Measurements from ENCODE around the gene CRK.
A peak's percentile ranks its signal among the peaks of the same experiment; 100 is the strongest.
"Not testable (repeated sequence)": the region's sequence is repeated elsewhere in the genome, so short reads cannot be mapped to it uniquely, and the experiment has no call there.

Gene CRK

DNA sequence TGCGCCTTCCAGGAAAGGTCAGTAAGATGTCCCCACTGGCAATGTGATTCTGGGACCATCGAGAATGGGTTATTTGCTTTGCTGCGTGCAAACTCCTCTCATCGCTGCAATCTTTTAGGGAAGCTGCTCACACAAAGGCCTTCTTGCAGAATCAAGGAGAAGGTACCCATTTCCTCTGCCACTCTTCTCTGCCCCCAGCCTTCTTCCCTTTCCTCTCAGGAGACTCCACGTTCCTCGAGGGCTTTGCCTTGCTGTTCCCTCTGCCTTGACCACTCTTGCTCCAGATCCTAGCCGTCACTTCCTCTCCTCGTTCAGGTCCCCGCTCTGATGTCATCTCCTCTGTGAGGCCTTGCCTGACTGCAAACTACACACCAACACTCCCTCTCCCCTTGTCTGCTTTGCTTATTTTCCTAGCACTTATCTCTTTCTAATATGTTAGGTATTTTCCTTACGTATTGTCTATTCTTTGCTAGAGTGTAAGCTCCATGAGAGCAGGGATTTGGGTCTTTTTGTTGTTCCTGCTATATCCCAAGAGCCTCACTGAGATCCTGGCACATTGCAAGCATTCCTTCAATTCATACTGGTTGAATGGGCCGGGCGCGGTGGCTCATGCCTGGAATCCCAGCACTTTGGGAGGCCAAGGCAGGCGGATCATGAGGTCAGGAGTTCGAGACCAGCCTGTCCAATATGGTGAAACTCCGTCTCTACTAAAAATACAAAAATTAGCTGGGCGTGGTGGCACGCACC, 5.3 kb upstream of the CRK start:
- H3K4me1 ChIP-seq (ENCODE audit: control insufficient read depth, insufficient read depth, low read length) = no peaks in the 10 kb centered on the region; the same call in 1 of the 2 replicates
- H3K4me3 ChIP-seq (ENCODE audit: low read depth, low read length) = no peak overlapping the region
- no peak overlapping the region for H3K9ac ChIP-seq (ENCODE audit: low read length)
- H3K9me3 ChIP-seq (ENCODE audit: control insufficient read depth, insufficient read depth, low read depth, low read length) = no peaks in the 10 kb centered on the region
- H3K36me3 ChIP-seq (ENCODE audit: control insufficient read depth, insufficient read depth, low read length) = peaks cover 24% of the 10 kb centered on the region
- no peak overlapping the region for H3K27ac ChIP-seq (ENCODE audit: low read depth, low read length)
- no peaks in the 10 kb centered on the region for H3K27me3 ChIP-seq (ENCODE audit: control insufficient read depth, insufficient read depth, low read length)

DNA sequence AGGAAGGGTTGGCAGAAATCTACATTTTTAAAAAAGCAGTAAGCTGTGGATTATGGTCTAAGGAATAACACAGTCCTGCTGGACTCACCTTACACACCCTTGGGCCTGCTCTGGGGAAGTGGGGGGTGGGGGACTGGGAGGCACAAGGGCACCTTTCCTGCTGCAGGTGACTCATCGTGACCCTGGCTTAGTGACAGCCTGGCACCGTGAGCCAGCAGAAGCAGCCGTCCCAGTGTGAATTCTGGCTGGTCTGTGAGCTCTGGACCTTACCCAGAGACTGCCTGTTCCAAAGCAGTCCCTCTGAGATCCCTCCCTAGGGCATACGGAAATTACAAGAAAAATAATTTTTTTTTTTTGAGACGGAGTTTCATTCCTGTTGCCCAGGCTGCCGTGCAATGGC, 4.2 kb upstream of the CRK start:
- peaks cover 13% of the 10 kb centered on the region for H3K36me3 ChIP-seq (ENCODE audit: control insufficient read depth, insufficient read depth, low read length)
- H3K4me1 ChIP-seq (ENCODE audit: control insufficient read depth, insufficient read depth, low read length) = no peaks in the 10 kb centered on the region; the same call in 1 of the 2 replicates
- no peaks in the 10 kb centered on the region for H3K27me3 ChIP-seq (ENCODE audit: control insufficient read depth, insufficient read depth, low read length)
- no peak overlapping the region for H3K9ac ChIP-seq (ENCODE audit: low read length)
- no peak overlapping the region for H3K27ac ChIP-seq (ENCODE audit: low read depth, low read length)
- H3K9me3 ChIP-seq (ENCODE audit: control insufficient read depth, insufficient read depth, low read depth, low read length) = no peaks in the 10 kb centered on the region
- H3K4me3 ChIP-seq (ENCODE audit: low read depth, low read length) = no peak overlapping the region

DNA sequence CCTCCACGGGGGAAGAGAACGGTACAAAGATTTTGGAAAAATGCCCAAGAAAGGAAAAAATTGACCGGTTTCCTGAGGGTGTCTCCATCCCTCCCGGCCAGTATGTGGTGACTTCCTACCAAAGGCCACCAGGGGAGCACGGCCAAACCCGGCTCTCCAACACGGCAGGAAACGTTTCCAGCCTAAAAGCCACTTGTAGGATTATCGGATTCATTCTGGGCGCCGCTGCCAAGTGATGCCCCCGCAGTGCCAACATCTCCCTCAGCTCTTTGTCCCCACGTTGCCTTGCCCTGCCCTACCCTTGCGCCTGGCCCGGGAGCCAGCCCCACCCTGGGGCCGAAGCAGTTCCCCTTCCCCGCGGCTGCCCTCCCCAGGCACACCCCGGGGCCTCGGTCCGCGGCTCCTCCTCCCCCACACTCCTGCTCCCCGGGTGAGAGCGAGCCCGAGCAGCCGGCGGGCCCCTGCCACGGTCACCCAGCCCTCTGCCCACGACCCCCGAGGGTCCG, 688 bp downstream of the CRK start:
- peaks cover 12% of the 10 kb centered on the region for H3K36me3 ChIP-seq (ENCODE audit: control insufficient read depth, insufficient read depth, low read length)
- peak overlapping the region; percentile 97 for H3K27ac ChIP-seq (ENCODE audit: low read depth, low read length)
- no peaks in the 10 kb centered on the region for H3K9me3 ChIP-seq (ENCODE audit: control insufficient read depth, insufficient read depth, low read depth, low read length)
- peak overlapping the region; percentile 84 for H3K4me3 ChIP-seq (ENCODE audit: low read depth, low read length)
- peak overlapping the region; percentile 99 for H3K9ac ChIP-seq (ENCODE audit: low read length)
- H3K27me3 ChIP-seq (ENCODE audit: control insufficient read depth, insufficient read depth, low read length) = no peaks in the 10 kb centered on the region
- peaks cover 5% of the 10 kb centered on the region for H3K4me1 ChIP-seq (ENCODE audit: control insufficient read depth, insufficient read depth, low read length)

DNA sequence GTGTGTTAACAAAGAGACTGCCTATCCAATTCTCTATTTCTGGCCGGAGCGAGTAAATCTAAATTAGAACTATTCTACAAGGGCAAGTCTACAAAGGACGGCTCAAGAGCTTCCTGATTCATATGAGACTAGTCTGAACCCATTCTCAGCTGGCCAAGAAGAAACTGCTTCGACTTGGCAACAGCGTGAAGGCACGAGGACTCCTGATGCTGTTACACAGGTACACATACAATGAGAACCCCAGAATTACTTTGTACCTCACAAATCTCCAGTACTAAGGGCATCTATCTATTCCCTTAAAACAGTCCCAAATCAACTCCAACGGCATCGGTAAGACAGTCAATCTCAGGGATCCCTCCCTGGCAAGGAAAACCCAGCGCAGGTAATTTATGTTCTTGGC, 1.5 kb downstream of the CRK start:
- Histone ChIP-seq H3K9me3 (ENCODE audit: control insufficient read depth, insufficient read depth, low read depth, low read length) (no peaks in the 10 kb centered on the region), H3K4me3 (ENCODE audit: low read depth, low read length) (peak overlapping the region; percentile 84), H3K27ac (ENCODE audit: low read depth, low read length) (no peak overlapping the region), H3K4me1 (ENCODE audit: control insufficient read depth, insufficient read depth, low read length) (peaks cover 5% of the 10 kb centered on the region), H3K36me3 (ENCODE audit: control insufficient read depth, insufficient read depth, low read length) (peaks cover 12% of the 10 kb centered on the region), H3K9ac (ENCODE audit: low read length) (peak overlapping the region; percentile 99), H3K27me3 (ENCODE audit: control insufficient read depth, insufficient read depth, low read length) (no peaks in the 10 kb centered on the region)

DNA sequence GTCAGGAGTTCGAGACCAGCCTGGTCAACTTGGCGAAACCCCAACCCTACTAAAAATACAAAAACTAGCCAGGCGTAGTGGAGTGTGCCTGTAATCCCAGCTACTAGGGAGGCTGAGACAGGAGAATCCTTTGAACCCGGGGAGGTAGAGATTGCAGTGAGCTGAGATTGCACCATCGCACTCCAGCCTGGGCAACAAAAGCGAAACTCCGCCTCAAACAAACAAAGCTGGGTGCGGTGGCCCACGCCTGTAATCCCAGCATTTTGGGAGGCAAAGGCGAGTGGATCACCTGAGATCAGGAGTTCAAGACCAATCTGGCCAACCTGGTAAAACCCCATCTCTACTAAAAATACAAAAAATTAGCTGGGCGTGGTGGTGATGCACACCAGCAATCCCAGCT, 2.3 kb downstream of the CRK start:
- not testable (repeated sequence) for H3K9ac ChIP-seq (ENCODE audit: low read length)
- peaks cover 12% of the 10 kb centered on the region for H3K36me3 ChIP-seq (ENCODE audit: control insufficient read depth, insufficient read depth, low read length)

DNA sequence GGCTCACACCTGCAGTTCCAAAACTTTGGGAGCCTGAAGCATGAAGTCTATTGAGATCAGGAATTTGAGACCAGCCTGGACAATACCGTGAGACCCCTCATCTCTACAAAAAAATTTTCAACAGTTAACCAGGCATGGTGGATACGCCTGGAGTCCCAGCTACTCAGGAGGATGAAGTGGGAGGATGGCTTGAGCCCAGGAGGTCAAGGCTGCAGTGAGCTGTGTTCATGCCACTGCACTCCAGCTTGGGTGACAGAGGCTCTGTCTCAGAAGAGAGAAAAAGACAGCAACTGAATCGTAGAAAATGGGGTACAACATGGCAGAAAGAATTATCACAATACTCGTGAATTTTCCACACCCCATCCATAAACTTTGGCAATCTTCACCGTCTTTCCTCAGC, 3.2 kb downstream of the CRK start:
- Histone ChIP-seq H3K4me3 (ENCODE audit: low read depth, low read length) (no peak overlapping the region), H3K9me3 (ENCODE audit: control insufficient read depth, insufficient read depth, low read depth, low read length) (no peaks in the 10 kb centered on the region), H3K9ac (ENCODE audit: low read length) (no peak overlapping the region), H3K36me3 (ENCODE audit: control insufficient read depth, insufficient read depth, low read length) (peaks cover 12% of the 10 kb centered on the region), H3K27me3 (ENCODE audit: control insufficient read depth, insufficient read depth, low read length) (no peaks in the 10 kb centered on the region), H3K4me1 (ENCODE audit: control insufficient read depth, insufficient read depth, low read length) (peaks cover 5% of the 10 kb centered on the region), H3K27ac (ENCODE audit: low read depth, low read length) (no peak overlapping the region)

More for the DNA sequence above, 2.3 kb downstream of the CRK start:
- not testable (repeated sequence) for H3K27ac ChIP-seq (ENCODE audit: low read depth, low read length); H3K4me1 ChIP-seq (ENCODE audit: control insufficient read depth, insufficient read depth, low read length); H3K4me3 ChIP-seq (ENCODE audit: low read depth, low read length); H3K9me3 ChIP-seq (ENCODE audit: control insufficient read depth, insufficient read depth, low read depth, low read length); H3K27me3 ChIP-seq (ENCODE audit: control insufficient read depth, insufficient read depth, low read length)

DNA sequence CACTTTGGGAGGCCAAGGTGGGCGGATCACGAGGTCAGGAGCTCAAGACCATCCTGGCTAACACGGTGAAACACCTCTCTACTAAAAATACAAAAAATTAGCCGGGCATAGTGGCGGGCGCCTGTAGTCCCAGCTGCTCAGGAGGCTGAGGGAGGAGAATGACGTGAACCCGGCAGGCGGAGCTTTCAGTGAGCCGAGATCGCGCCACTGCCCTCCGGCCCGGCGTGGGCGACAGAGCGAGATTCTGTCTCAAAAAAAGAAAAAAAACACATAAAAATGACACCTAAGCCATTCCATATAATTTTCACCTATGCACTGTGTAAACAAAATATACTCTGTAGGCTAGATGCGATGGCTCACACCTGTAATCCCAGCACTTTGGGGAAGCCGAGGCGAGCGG, 5.8 kb downstream of the CRK start:
- not testable (repeated sequence) for H3K4me3 ChIP-seq (ENCODE audit: low read depth, low read length); H3K4me1 ChIP-seq (ENCODE audit: control insufficient read depth, insufficient read depth, low read length); H3K27ac ChIP-seq (ENCODE audit: low read depth, low read length); H3K27me3 ChIP-seq (ENCODE audit: control insufficient read depth, insufficient read depth, low read length); H3K9ac ChIP-seq (ENCODE audit: low read length); H3K9me3 ChIP-seq (ENCODE audit: control insufficient read depth, insufficient read depth, low read depth, low read length)
- peaks cover 20% of the 10 kb centered on the region for H3K36me3 ChIP-seq (ENCODE audit: control insufficient read depth, insufficient read depth, low read length)

DNA sequence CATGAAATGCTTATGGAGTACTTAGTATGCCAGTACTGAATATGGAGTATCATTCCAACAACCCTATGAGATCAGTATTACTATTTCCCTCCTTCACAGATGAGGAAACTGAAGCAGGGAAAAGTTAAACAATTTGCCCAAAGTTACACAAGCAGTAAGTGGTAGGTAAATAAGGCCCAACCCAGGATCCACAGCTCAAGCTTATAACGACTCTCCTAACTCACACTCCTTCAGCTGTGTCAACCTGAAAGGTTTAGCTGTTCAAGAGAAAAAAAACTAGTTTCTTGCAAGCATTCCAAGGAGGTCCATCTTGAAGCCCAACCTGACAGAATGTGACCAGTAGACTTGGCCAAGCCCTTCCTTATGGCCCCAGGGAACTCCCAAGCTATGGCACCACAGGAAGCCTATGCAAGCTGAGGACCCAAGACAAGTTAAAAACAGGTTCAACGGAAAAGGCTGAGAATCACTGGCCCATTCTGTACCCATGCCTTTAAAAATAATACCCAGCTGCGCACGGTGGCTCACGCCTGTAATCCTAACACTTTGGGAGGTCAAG, 6.5 kb downstream of the CRK start:
- Histone ChIP-seq H3K4me3 (ENCODE audit: low read depth, low read length) (no peak overlapping the region), H3K4me1 (ENCODE audit: control insufficient read depth, insufficient read depth, low read length) (peaks cover 3% of the 10 kb centered on the region), H3K36me3 (ENCODE audit: control insufficient read depth, insufficient read depth, low read length) (peaks cover 20% of the 10 kb centered on the region), H3K27ac (ENCODE audit: low read depth, low read length) (no peak overlapping the region), H3K9me3 (ENCODE audit: control insufficient read depth, insufficient read depth, low read depth, low read length) (no peaks in the 10 kb centered on the region), H3K27me3 (ENCODE audit: control insufficient read depth, insufficient read depth, low read length) (no peaks in the 10 kb centered on the region), H3K9ac (ENCODE audit: low read length) (no peak overlapping the region)

DNA sequence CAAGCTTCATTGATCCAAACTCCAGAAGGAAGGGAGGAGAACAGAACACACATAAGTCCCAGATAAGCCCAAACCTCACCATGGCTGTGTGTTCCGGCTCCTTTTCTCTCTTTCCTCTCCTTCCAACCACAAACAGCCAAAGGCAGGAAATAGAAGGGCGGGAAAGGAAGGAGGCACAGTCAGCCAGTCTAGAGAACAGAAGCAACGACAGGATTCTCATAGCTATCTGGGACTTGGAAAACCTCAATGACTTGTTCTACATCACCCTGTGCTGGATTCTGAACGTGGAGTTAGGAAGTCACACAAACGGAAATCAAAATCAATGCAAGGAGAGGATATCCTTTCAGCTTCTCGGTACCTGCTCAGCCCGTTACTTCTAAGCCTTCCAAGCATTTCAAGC, 9.0 kb downstream of the CRK start:
- no peaks in the 10 kb centered on the region for H3K4me1 ChIP-seq (ENCODE audit: control insufficient read depth, insufficient read depth, low read length)
- H3K36me3 ChIP-seq (ENCODE audit: control insufficient read depth, insufficient read depth, low read length) = peaks cover 11% of the 10 kb centered on the region; the same call in 1 of the 2 replicates
- H3K9me3 ChIP-seq (ENCODE audit: control insufficient read depth, insufficient read depth, low read depth, low read length) = no peaks in the 10 kb centered on the region
- H3K27me3 ChIP-seq (ENCODE audit: control insufficient read depth, insufficient read depth, low read length) = no peaks in the 10 kb centered on the region
- H3K4me3 ChIP-seq (ENCODE audit: low read depth, low read length) = no peak overlapping the region
- no peak overlapping the region for H3K27ac ChIP-seq (ENCODE audit: low read depth, low read length)
- no peak overlapping the region for H3K9ac ChIP-seq (ENCODE audit: low read length)

DNA sequence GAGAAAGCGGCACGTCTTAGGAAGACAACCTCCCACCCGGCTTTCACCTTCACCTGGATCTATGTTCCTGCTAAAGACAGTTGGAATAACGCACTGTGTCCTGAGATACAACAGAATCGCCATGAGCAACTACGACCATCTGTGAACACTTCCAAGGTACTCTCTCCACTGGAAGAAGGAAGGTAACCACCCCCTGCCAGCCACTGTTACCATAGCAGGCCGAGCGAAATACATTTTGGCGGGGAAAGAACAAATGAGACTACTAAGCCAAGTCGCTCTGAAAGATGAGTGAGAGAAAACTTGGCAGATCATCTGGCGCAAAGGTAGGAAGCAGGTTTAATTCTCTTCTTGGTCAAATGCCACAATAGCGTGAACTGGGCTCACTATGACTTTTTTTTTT, 9.8 kb downstream of the CRK start:
- H3K27ac ChIP-seq (ENCODE audit: low read depth, low read length) = no peak overlapping the region
- H3K9me3 ChIP-seq (ENCODE audit: control insufficient read depth, insufficient read depth, low read depth, low read length) = no peaks in the 10 kb centered on the region
- H3K27me3 ChIP-seq (ENCODE audit: control insufficient read depth, insufficient read depth, low read length) = no peaks in the 10 kb centered on the region
- no peak overlapping the region for H3K4me3 ChIP-seq (ENCODE audit: low read depth, low read length)
- H3K9ac ChIP-seq (ENCODE audit: low read length) = no peak overlapping the region
- no peaks in the 10 kb centered on the region for H3K4me1 ChIP-seq (ENCODE audit: control insufficient read depth, insufficient read depth, low read length)
- H3K36me3 ChIP-seq (ENCODE audit: control insufficient read depth, insufficient read depth, low read length) = peaks cover 8% of the 10 kb centered on the region; the same call in 1 of the 2 replicates

DNA sequence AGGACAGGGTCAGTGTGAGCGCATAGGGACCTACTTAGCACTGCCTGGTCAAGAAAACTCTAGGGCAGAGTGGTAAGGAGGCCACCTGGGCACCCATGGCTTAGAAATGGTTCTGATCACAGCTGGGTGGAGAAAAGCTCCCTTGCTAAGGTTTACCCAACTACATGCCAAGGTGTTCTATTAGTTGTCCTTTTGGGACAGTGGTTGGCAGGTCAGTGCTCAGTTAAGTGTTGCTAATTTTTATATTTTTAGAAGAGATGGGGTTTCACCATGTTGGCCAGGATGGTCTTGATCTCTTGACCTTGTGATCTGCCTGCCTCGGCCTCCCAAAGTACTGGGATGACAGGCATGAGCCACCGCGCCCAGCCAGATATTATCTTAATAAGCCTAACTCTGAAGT, 10.3 kb downstream of the CRK start:
- H3K9ac ChIP-seq (ENCODE audit: low read length); H3K4me1 ChIP-seq (ENCODE audit: control insufficient read depth, insufficient read depth, low read length); H3K4me3 ChIP-seq (ENCODE audit: low read depth, low read length); H3K27me3 ChIP-seq (ENCODE audit: control insufficient read depth, insufficient read depth, low read length); H3K9me3 ChIP-seq (ENCODE audit: control insufficient read depth, insufficient read depth, low read depth, low read length); H3K27ac ChIP-seq (ENCODE audit: low read depth, low read length); H3K36me3 ChIP-seq (ENCODE audit: control insufficient read depth, insufficient read depth, low read length): not testable (repeated sequence)
